ENCODE measurements around the gene GNAZ.

Gene GNAZ

DNA sequence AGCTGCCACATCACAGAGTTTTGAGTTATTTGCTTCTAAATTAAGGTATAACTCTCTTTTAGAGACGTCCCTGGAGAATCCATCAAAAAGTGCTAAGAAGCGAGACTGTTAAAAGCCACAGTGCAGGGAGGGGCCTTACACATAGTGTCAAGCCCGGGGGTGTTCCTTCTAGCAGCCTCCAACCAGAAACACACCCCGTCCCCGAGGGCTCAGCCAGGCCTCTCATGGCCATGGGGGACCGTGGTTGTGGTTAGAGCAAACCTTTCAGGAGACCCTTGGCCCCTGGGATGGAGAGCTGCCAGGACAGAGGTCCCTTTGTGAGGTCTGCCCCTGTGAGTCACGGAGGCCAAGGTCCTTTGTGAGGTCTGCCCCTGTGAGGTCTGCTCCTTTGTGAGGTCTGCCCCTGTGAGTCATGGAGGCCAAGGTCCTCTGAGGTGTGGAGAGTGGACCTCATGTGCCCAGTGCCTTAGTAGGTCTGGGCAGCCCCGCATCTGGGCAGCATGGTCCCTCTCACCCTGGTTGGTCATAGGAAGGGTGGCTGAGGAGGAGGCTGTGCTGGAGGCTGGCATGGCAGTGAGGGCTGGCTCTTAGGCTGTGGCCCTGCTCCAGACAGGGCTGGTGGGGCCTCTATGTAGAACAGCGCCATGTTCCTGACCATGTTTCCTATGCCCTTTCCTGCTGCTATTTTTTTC, 5.4 kb downstream of the GNAZ start:
- no peak for FAIRE-seq
- no peak for DNase-seq (ENCODE audit: insufficient read length, low spot score)
- TF ChIP-seq POLR2AphosphoS5 (IDR thresholded peaks at IDR 0.05; ENCODE audit: low read depth, low read length) (no peak), POLR2A (IDR thresholded peaks at IDR 0.05; ENCODE audit: low read depth, low read length) (no peak), PAX5 (IDR thresholded peaks at IDR 0.05; ENCODE audit: insufficient read depth, low read length, severe bottlenecking) (no peak), SPI1 (IDR thresholded peaks at IDR 0.05; ENCODE audit: low read depth, low read length) (no peak), TAF1 (IDR thresholded peaks at IDR 0.05; ENCODE audit: low read depth, low read length) (no peak), POU2F2 (IDR thresholded peaks at IDR 0.05; ENCODE audit: low read depth, low read length) (no peak)

GRCh38 chr22:23076896-23077572, 6.7 kb downstream of the GNAZ start:
- TF ChIP-seq POU2F2 (IDR thresholded peaks at IDR 0.05; ENCODE audit: low read depth, low read length) (no peak), POLR2AphosphoS5 (IDR thresholded peaks at IDR 0.05; ENCODE audit: low read depth, low read length) (no peak), PAX5 (IDR thresholded peaks at IDR 0.05; ENCODE audit: insufficient read depth, low read length, severe bottlenecking) (no peak), POLR2A (IDR thresholded peaks at IDR 0.05; ENCODE audit: low read depth, low read length) (no peak), TAF1 (IDR thresholded peaks at IDR 0.05; ENCODE audit: low read depth, low read length) (no peak)
- FAIRE-seq (no peak), DNase-seq (ENCODE audit: insufficient read length, low spot score) (no peak)

- no peak for FAIRE-seq
- TF ChIP-seq POLR2A (IDR thresholded peaks at IDR 0.05; ENCODE audit: low read depth, low read length) (no peak), POLR2AphosphoS5 (IDR thresholded peaks at IDR 0.05; ENCODE audit: low read depth, low read length) (no peak), TAF1 (IDR thresholded peaks at IDR 0.05; ENCODE audit: low read depth, low read length) (no peak), POU2F2 (IDR thresholded peaks at IDR 0.05; ENCODE audit: low read depth, low read length) (no peak), PAX5 (IDR thresholded peaks at IDR 0.05; ENCODE audit: insufficient read depth, low read length, severe bottlenecking) (no peak), SPI1 (IDR thresholded peaks at IDR 0.05; ENCODE audit: low read depth, low read length) (no peak)
- no peak for DNase-seq (ENCODE audit: insufficient read length, low spot score)
These were observed 7.5 kb downstream of the GNAZ start for GRCh38 chr22:23077627-23078461.

DNA sequence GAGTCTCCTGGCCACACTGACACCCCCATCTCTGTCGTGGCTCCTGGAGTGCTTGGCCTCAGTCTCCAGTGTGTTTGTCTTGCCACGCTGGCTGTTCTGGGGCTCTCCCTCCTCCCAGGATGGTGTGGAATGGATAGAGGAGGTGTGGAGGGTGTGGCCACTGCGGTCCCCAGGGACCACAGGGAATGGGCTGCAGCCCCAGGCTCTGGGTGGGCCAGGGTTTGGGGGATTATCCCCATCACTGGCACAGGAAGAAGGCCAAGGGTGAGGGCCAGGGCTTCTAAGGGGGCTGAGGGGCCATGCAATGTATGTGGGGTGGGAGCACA, 8.1 kb downstream of the GNAZ start:
- DNase-seq (ENCODE audit: insufficient read length, low spot score) (no peak), FAIRE-seq (no peak)
- TF ChIP-seq POLR2A (IDR thresholded peaks at IDR 0.05; ENCODE audit: low read depth, low read length) (no peak), TAF1 (IDR thresholded peaks at IDR 0.05; ENCODE audit: low read depth, low read length) (no peak), POU2F2 (IDR thresholded peaks at IDR 0.05; ENCODE audit: low read depth, low read length) (no peak), PAX5 (IDR thresholded peaks at IDR 0.05; ENCODE audit: insufficient read depth, low read length, severe bottlenecking) (no peak), SPI1 (IDR thresholded peaks at IDR 0.05; ENCODE audit: low read depth, low read length) (no peak)

DNA sequence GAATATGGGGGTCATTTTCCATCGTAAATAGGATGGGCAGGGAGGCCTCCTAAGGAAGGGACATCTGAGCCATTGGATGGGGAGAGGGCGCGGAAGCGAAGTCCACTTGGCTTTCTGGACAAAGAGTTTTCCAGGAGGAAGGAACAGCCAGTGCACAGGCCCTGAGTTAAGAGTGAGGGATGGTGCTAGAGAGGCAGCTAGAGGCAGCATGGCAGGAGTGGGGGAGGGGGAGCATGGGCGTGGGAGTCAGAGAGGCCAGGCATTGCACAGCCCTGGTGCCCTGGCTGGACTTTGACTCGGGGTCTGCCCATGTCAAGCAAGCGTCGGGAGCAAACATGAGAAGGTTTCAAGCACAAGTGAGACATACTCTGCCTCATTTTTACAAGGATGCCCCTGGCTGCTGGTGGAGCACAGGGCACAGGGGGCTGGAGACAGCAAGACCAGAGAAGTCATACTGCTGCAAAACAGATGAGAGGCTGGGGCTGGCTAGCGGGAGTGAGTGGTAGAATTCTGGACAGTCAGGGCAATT, 9.0 kb downstream of the GNAZ start:
- FAIRE-seq, result no peak
- TF ChIP-seq PAX5 (IDR thresholded peaks at IDR 0.05; ENCODE audit: insufficient read depth, low read length, severe bottlenecking), result no peak
- no peak for TF ChIP-seq SPI1 (IDR thresholded peaks at IDR 0.05; ENCODE audit: low read depth, low read length)
- no peak for TF ChIP-seq TAF1 (IDR thresholded peaks at IDR 0.05; ENCODE audit: low read depth, low read length)
- TF ChIP-seq POU2F2 (IDR thresholded peaks at IDR 0.05; ENCODE audit: low read depth, low read length), result no peak
- no peak for TF ChIP-seq POLR2A (IDR thresholded peaks at IDR 0.05; ENCODE audit: low read depth, low read length)
- no peak for TF ChIP-seq POLR2AphosphoS5 (IDR thresholded peaks at IDR 0.05; ENCODE audit: low read depth, low read length)
- no peak for DNase-seq (ENCODE audit: insufficient read length, low spot score)

GRCh38 chr22:23079814-23080521, 9.6 kb downstream of the GNAZ start:
- no peak for DNase-seq (ENCODE audit: insufficient read length, low spot score)

DNA sequence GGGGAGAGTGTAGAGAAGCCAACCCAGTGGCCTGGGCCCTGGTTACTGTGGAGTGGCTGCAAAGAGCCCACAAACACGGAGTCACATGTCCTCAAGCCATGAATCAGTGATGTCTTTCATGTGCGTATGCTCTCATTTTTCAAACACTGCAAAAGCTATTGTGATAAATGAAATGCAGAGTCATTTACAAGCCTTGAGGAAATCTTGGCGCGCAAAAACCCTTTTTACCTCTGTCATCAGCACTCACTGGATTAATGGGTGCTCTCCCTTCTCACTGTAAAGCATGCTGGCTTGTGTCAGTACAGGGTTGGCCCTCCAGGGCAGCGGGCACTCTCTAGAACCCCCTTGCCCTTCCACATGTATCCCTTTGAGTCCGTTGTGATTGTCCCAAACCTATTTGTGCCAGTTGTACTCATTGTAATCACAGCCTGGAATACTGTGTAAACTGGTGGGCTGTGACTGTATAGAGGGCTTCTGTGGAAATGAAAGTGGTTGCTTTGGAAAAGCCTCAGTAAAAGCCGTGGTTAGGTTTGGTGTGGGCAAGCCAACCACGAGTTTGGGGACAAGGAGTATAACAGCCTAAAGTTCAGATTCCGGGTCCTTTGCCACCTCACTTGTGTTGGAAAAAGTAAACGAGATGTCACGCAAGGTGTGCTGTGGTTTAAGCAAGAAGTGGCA, 10.4 kb downstream of the GNAZ start:
- FAIRE-seq (no peak), DNase-seq (ENCODE audit: insufficient read length, low spot score) (no peak)
- TF ChIP-seq POLR2AphosphoS5 (IDR thresholded peaks at IDR 0.05; ENCODE audit: low read depth, low read length) (no peak), SPI1 (IDR thresholded peaks at IDR 0.05; ENCODE audit: low read depth, low read length) (no peak), POU2F2 (IDR thresholded peaks at IDR 0.05; ENCODE audit: low read depth, low read length) (no peak), POLR2A (IDR thresholded peaks at IDR 0.05; ENCODE audit: low read depth, low read length) (no peak), PAX5 (IDR thresholded peaks at IDR 0.05; ENCODE audit: insufficient read depth, low read length, severe bottlenecking) (no peak), TAF1 (IDR thresholded peaks at IDR 0.05; ENCODE audit: low read depth, low read length) (no peak)

More at GRCh38 chr22:23079814-23080521, 9.6 kb downstream of the GNAZ start:
- TF ChIP-seq PAX5 (IDR thresholded peaks at IDR 0.05; ENCODE audit: insufficient read depth, low read length, severe bottlenecking) (no peak), POLR2A (IDR thresholded peaks at IDR 0.05; ENCODE audit: low read depth, low read length) (no peak), POLR2AphosphoS5 (IDR thresholded peaks at IDR 0.05; ENCODE audit: low read depth, low read length) (no peak), POU2F2 (IDR thresholded peaks at IDR 0.05; ENCODE audit: low read depth, low read length) (no peak), TAF1 (IDR thresholded peaks at IDR 0.05; ENCODE audit: low read depth, low read length) (no peak), SPI1 (IDR thresholded peaks at IDR 0.05; ENCODE audit: low read depth, low read length) (no peak)
- FAIRE-seq, result no peak

Data from GM12891 (cell line).